HUES6 (cell line): ENCODE data around the gene TP53BP1.
"Not testable (repeated sequence)": the region's sequence is repeated elsewhere in the genome, so short reads cannot be mapped to it uniquely, and the experiment has no call there.

Experiments
- H3K27ac ChIP-seq: 2 replicates; pipeline ENCODE4 v1.7.0; 2013; ENCODE audit warnings: low read depth, mild to moderate bottlenecking, low read length, inconsistent platforms
- H3K27me3 ChIP-seq: 2 replicates; pipeline ENCODE4 v1.6.1; 2013; ENCODE audit warnings: low read length; ENCODE audit not compliant: control insufficient read depth, insufficient read depth
- H3K36me3 ChIP-seq: 2 replicates; pipeline ENCODE4 v1.6.1; 2013; ENCODE audit warnings: low read length; ENCODE audit not compliant: control insufficient read depth, insufficient read depth
- H3K4me1 ChIP-seq: 2 replicates; pipeline ENCODE4 v1.6.1; 2013; ENCODE audit warnings: low read length; ENCODE audit not compliant: control insufficient read depth, insufficient read depth
- H3K4me3 ChIP-seq: 2 replicates; pipeline ENCODE4 v1.5.1; 2013; ENCODE audit warnings: low read depth, low read length
- H3K9ac ChIP-seq: one replicate; pipeline ENCODE4 v1.6.1; 2013; ENCODE audit warnings: mild to moderate bottlenecking, low read length
- H3K9me3 ChIP-seq: 2 replicates; pipeline ENCODE4 v1.6.1; 2013; ENCODE audit warnings: low read depth, low read length; ENCODE audit not compliant: control insufficient read depth, insufficient read depth

The TP53BP1 gene

GRCh38 chr15:43412096-43412495, 80.9 kb downstream of the TP53BP1 start:
- Histone ChIP-seq H3K4me3 (no peak overlapping the region), H3K27me3 (no peaks in the 10 kb centered on the region), H3K36me3 (peaks cover 90% of the 10 kb centered on the region), H3K9ac (no peak overlapping the region), H3K9me3 (no peaks in the 10 kb centered on the region), H3K27ac (no peak overlapping the region), H3K4me1 (no peaks in the 10 kb centered on the region)

DNA sequence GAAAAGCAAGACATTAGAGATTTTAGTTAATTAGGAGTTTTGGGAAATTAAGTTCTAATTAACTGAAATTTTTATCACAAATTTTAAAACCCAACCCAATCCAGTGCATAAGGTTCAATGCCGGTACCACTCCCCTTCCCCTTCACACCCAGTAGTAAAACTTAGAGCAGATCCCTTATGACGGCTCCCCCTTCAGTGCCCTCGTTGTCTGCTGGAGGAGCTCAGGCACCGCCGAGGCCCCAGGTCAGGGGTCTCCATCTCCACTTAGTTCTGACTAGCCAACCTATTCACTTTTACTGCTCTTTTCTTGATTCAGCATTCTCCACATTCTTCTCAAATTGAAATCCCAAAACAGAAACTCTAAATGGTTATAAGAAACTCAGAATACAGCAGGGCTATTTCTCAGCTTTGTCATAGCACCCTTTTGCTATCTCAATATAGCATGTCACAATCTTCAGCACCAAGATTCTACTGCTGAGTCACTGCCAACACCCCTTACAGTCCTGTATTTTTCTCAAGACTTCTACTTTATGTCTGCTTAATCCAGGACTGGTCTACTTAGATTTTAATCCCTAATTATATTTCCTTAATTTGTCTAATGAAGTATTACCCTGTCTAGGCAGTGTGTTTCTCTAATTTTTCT, 82.3 kb downstream of the TP53BP1 start:
- Histone ChIP-seq H3K4me1 (no peaks in the 10 kb centered on the region), H3K27ac (no peak overlapping the region)

GRCh38 chr15:43408789-43409188, 84.2 kb downstream of the TP53BP1 start:
- no peaks in the 10 kb centered on the region for H3K27me3 ChIP-seq
- no peaks in the 10 kb centered on the region for H3K9me3 ChIP-seq
- no peak overlapping the region for H3K27ac ChIP-seq
- peaks cover 90% of the 10 kb centered on the region for H3K36me3 ChIP-seq
- no peaks in the 10 kb centered on the region for H3K4me1 ChIP-seq
- H3K9ac ChIP-seq: no peak overlapping the region
- no peak overlapping the region for H3K4me3 ChIP-seq

More for the DNA sequence above, 82.3 kb downstream of the TP53BP1 start:
- H3K4me3 ChIP-seq: no peak overlapping the region
- H3K36me3 ChIP-seq: peaks cover 90% of the 10 kb centered on the region
- H3K9me3 ChIP-seq: no peaks in the 10 kb centered on the region
- no peaks in the 10 kb centered on the region for H3K27me3 ChIP-seq
- no peak overlapping the region for H3K9ac ChIP-seq

- Histone ChIP-seq H3K27ac (no peak overlapping the region), H3K27me3 (no peaks in the 10 kb centered on the region), H3K36me3 (peaks cover 88% of the 10 kb centered on the region), H3K4me3 (no peak overlapping the region), H3K9ac (no peak overlapping the region), H3K9me3 (no peaks in the 10 kb centered on the region), H3K4me1 (no peaks in the 10 kb centered on the region)
These were observed 86.1 kb downstream of the TP53BP1 start for GRCh38 chr15:43406808-43407207.

DNA sequence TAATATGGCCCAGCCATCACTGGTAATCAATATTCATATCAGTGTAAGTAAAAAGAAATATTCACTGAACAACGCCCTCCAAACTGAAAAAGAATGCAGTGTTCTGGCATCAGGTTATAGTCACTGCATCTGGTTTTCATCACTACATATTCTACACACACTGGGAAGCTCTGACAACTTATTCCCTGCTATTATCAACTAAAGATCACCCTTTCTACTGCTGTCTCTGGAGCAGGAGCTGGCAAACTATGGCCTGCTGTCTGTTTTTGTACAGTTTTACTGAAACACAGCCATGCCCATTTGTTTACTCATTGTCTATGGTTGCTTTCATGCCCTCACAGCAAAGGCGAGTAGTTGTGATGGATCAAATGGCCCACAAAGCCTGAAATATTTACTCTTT, 86.8 kb downstream of the TP53BP1 start:
- Histone ChIP-seq H3K4me1 (no peaks in the 10 kb centered on the region), H3K9ac (no peak overlapping the region), H3K36me3 (peaks cover 90% of the 10 kb centered on the region), H3K27me3 (no peaks in the 10 kb centered on the region), H3K4me3 (no peak overlapping the region), H3K27ac (no peak overlapping the region), H3K9me3 (no peaks in the 10 kb centered on the region)

- no peaks in the 10 kb centered on the region for H3K4me1 ChIP-seq
- no peak overlapping the region for H3K9ac ChIP-seq
- no peaks in the 10 kb centered on the region for H3K27me3 ChIP-seq
- H3K27ac ChIP-seq: no peak overlapping the region
- H3K4me3 ChIP-seq: no peak overlapping the region
- peaks cover 95% of the 10 kb centered on the region for H3K36me3 ChIP-seq
- H3K9me3 ChIP-seq: no peaks in the 10 kb centered on the region
These were observed 88.8 kb downstream of the TP53BP1 start for GRCh38 chr15:43404130-43404529.

- Histone ChIP-seq H3K9ac (no peak overlapping the region), H3K36me3 (peaks cover 95% of the 10 kb centered on the region)
These were observed 89.3 kb downstream of the TP53BP1 start for GRCh38 chr15:43403616-43404015.

DNA sequence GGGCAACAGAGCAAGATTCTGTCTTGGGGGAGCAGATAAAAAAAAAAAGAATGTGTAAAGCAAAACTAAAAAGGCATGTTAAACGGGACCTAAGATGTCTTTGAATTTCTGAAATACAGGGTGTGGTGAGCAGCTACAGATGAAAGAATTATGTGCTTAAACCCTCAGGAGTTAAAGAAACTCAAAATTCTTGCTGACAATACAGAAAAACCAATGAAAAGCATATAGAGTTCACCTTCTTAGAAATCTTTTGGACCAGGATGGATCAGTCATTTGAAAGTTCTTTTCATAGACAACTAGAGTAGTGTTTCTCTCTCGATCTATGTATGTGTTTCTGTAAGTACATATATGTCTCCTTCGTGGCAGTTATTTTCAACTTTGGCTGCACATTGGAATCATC, 90.7 kb downstream of the TP53BP1 start:
- H3K36me3 ChIP-seq: peaks cover 94% of the 10 kb centered on the region
- H3K9me3 ChIP-seq: no peaks in the 10 kb centered on the region
- H3K9ac ChIP-seq: no peak overlapping the region
- H3K4me1 ChIP-seq: no peaks in the 10 kb centered on the region
- no peaks in the 10 kb centered on the region for H3K27me3 ChIP-seq
- H3K27ac ChIP-seq: no peak overlapping the region
- no peak overlapping the region for H3K4me3 ChIP-seq

More at GRCh38 chr15:43403616-43404015, 89.3 kb downstream of the TP53BP1 start:
- no peaks in the 10 kb centered on the region for H3K4me1 ChIP-seq
- H3K27me3 ChIP-seq: no peaks in the 10 kb centered on the region
- H3K9me3 ChIP-seq: no peaks in the 10 kb centered on the region
- H3K4me3 ChIP-seq: no peak overlapping the region
- no peak overlapping the region for H3K27ac ChIP-seq

GRCh38 chr15:43393592-43393991, 99.4 kb downstream of the TP53BP1 start:
- H3K27ac ChIP-seq, H3K4me1 ChIP-seq, H3K27me3 ChIP-seq, H3K9me3 ChIP-seq, H3K9ac ChIP-seq, H3K4me3 ChIP-seq: not testable (repeated sequence)
- peaks cover 47% of the 10 kb centered on the region for H3K36me3 ChIP-seq

GRCh38 chr15:43390723-43391122, 102.2 kb downstream of the TP53BP1 start:
- Histone ChIP-seq H3K36me3 (peaks cover 39% of the 10 kb centered on the region), H3K4me1 (no peaks in the 10 kb centered on the region), H3K4me3 (no peak overlapping the region), H3K9ac (no peak overlapping the region), H3K27me3 (no peaks in the 10 kb centered on the region), H3K9me3 (no peaks in the 10 kb centered on the region), H3K27ac (no peak overlapping the region)

GRCh38 chr15:43383070-43383469, 109.9 kb downstream of the TP53BP1 start:
- H3K9ac ChIP-seq: no peak overlapping the region
- no peak overlapping the region for H3K27ac ChIP-seq
- peaks cover 75% of the 10 kb centered on the region for H3K36me3 ChIP-seq

More at GRCh38 chr15:43383070-43383469, 109.9 kb downstream of the TP53BP1 start:
- Histone ChIP-seq H3K9me3 (no peaks in the 10 kb centered on the region), H3K4me1 (no peaks in the 10 kb centered on the region), H3K4me3 (no peak overlapping the region), H3K27me3 (no peaks in the 10 kb centered on the region)
